ENCODE data around the gene PIR.

Gene PIR

DNA sequence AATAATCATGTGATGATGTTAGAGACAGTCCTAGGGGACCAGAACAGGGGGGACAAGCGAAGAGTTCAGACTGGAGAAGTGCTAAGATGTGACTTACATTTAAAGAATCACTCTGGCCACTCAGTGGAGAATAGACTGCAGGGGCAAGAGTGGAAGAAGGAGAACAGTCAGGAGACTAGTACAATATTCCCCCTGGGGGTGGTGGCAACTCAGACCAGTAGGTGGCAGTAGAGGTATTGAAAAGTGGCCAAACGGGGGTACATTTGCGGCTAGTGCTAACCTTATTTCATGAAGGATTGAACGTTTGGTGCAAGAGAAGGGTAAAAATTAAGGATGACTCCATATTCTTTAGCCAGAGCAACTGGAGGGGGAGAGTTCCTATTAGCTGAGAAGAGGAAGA, 4.7 kb upstream of the PIR start:
- H3K9ac ChIP-seq: no peak overlapping the region
- no peaks in the 10 kb centered on the region for H3K4me1 ChIP-seq
- no peak overlapping the region for H3K4me3 ChIP-seq
- no peak overlapping the region for H3K4me2 ChIP-seq
- peaks cover 13% of the 10 kb centered on the region; the same call in 1 of the 2 replicates for H4K20me1 ChIP-seq
- peaks cover 93% of the 10 kb centered on the region for H3K27me3 ChIP-seq
- no peak overlapping the region for H3K27ac ChIP-seq
- H3K9me3 ChIP-seq: no peaks in the 10 kb centered on the region
- TF ChIP-seq Cebpa-rat (IDR thresholded peaks at IDR 0.05): no peak
- H3K36me3 ChIP-seq: no peaks in the 10 kb centered on the region

DNA sequence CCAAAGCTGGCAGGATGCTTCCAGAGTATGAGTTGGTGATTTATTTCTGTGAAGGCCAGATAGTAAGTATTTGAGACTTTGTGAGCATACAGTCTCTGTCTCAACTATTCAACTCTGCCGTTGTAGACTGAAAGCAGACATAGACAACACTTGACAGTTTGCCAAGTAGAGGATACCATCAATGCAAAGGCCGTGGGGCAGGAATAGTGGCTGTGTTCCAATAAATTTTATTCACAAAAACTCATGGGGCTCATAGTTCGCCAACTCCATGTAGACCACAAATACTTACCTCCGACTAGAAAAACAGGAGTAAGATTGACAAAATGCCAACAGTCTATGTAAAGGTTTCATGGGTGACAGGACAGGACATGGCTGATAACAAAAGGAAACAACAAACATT, 3.7 kb upstream of the PIR start:
- Histone ChIP-seq H3K4me2 (no peak overlapping the region), H4K20me1 (peaks cover 13% of the 10 kb centered on the region; the same call in 1 of the 2 replicates), H3K9ac (no peak overlapping the region), H3K27me3 (peaks cover 93% of the 10 kb centered on the region), H3K4me1 (no peaks in the 10 kb centered on the region), H3K4me3 (no peak overlapping the region), H3K27ac (no peak overlapping the region), H3K9me3 (no peaks in the 10 kb centered on the region), H3K36me3 (no peaks in the 10 kb centered on the region)
- TF ChIP-seq Cebpa-rat (IDR thresholded peaks at IDR 0.05): no peak

GRCh38 chrX:15495801-15496200, 2.7 kb upstream of the PIR start:
- H3K9me3 ChIP-seq: no peaks in the 10 kb centered on the region
- peaks cover 92% of the 10 kb centered on the region for H3K27me3 ChIP-seq
- H4K20me1 ChIP-seq: peaks cover 14% of the 10 kb centered on the region; the same call in 1 of the 2 replicates
- H3K27ac ChIP-seq: no peak overlapping the region
- no peak overlapping the region for H3K4me3 ChIP-seq
- no peak for TF ChIP-seq Cebpa-rat (IDR thresholded peaks at IDR 0.05)
- H3K4me2 ChIP-seq: no peak overlapping the region
- H3K9ac ChIP-seq: no peak overlapping the region
- H3K4me1 ChIP-seq: no peaks in the 10 kb centered on the region
- no peaks in the 10 kb centered on the region for H3K36me3 ChIP-seq

DNA sequence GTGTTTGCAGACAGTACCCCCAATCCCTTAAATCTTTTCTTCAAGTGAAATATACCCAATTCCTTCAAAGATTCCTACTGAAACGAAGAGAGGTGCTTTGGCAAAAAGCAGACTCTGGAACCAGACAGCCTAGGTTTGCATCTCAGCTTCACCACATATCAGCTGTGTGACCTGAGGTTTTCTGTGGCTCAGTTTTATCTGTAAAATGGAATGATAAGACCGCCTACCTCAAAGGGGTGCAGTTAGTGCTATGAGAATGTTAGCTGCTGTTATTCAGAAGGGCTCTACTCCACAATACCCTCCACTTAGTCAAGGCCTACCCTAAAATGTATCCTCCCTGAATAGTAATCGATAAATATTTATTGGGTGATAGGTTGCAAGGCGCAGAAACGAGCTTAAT, 664 bp downstream of the PIR start:
- no peaks in the 10 kb centered on the region for H3K4me1 ChIP-seq
- H3K27me3 ChIP-seq: peaks cover 78% of the 10 kb centered on the region
- peaks cover 14% of the 10 kb centered on the region; the same call in 1 of the 2 replicates for H4K20me1 ChIP-seq
- H3K27ac ChIP-seq: no peak overlapping the region
- H3K9ac ChIP-seq: no peak overlapping the region
- H3K4me2 ChIP-seq: no peak overlapping the region
- H3K4me3 ChIP-seq: no peak overlapping the region
- no peaks in the 10 kb centered on the region for H3K36me3 ChIP-seq
- no peaks in the 10 kb centered on the region for H3K9me3 ChIP-seq
- TF ChIP-seq Cebpa-rat (IDR thresholded peaks at IDR 0.05): no peak

GRCh38 chrX:15483891-15484290, 9.2 kb downstream of the PIR start:
- H4K20me1 ChIP-seq: peaks cover 5% of the 10 kb centered on the region; the same call in 1 of the 2 replicates
- no peak overlapping the region for H3K4me2 ChIP-seq
- H3K36me3 ChIP-seq: no peaks in the 10 kb centered on the region
- no peaks in the 10 kb centered on the region for H3K4me1 ChIP-seq
- no peak for TF ChIP-seq Cebpa-rat (IDR thresholded peaks at IDR 0.05)
- no peak overlapping the region for H3K4me3 ChIP-seq
- no peak overlapping the region for H3K27ac ChIP-seq
- H3K9ac ChIP-seq: no peak overlapping the region
- no peaks in the 10 kb centered on the region; the same call in 1 of the 2 replicates for H3K9me3 ChIP-seq
- H3K27me3 ChIP-seq: peaks cover 70% of the 10 kb centered on the region

GRCh38 chrX:15475486-15475885, 17.6 kb downstream of the PIR start:
- no peak overlapping the region for H3K4me3 ChIP-seq
- no peak for TF ChIP-seq Cebpa-rat (IDR thresholded peaks at IDR 0.05)
- peaks cover 77% of the 10 kb centered on the region for H3K27me3 ChIP-seq
- H3K4me2 ChIP-seq: no peak overlapping the region
- no peak overlapping the region for H3K9ac ChIP-seq
- H3K36me3 ChIP-seq: no peaks in the 10 kb centered on the region
- no peaks in the 10 kb centered on the region for H3K4me1 ChIP-seq
- H3K9me3 ChIP-seq: no peaks in the 10 kb centered on the region; the same call in 1 of the 2 replicates
- peaks cover 19% of the 10 kb centered on the region; the same call in 1 of the 2 replicates for H4K20me1 ChIP-seq
- no peak overlapping the region for H3K27ac ChIP-seq

DNA sequence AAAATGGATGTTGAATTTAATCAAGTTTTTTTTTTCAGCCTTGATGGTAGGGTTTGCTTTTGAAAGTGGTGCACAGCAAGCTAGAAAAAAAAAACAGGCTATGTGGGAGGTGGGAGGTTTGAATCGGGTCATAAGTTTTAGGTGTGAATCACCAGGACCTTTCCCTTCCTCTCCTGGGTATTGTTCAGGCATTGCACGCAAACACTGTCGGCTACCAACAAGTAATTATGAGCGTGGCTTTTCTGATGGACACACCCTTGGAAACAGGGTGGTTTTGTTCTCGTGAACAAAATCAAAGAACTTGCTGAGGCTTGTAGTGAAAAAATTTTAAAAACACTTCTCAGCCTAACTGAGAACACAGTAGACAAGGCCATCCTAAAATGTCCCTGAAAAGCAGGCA, 18.1 kb downstream of the PIR start:
- Histone ChIP-seq H3K36me3 (no peaks in the 10 kb centered on the region), H3K4me3 (no peak overlapping the region), H3K9ac (no peak overlapping the region), H4K20me1 (peaks cover 19% of the 10 kb centered on the region; the same call in 1 of the 2 replicates), H3K4me2 (no peak overlapping the region), H3K4me1 (no peaks in the 10 kb centered on the region), H3K27me3 (peaks cover 72% of the 10 kb centered on the region), H3K27ac (no peak overlapping the region), H3K9me3 (no peaks in the 10 kb centered on the region; the same call in 1 of the 2 replicates)
- TF ChIP-seq Cebpa-rat (IDR thresholded peaks at IDR 0.05): no peak

GRCh38 chrX:15474028-15474427, 19.1 kb downstream of the PIR start:
- H3K36me3 ChIP-seq: no peaks in the 10 kb centered on the region
- peaks cover 77% of the 10 kb centered on the region for H3K27me3 ChIP-seq
- TF ChIP-seq Cebpa-rat (IDR thresholded peaks at IDR 0.05): no peak
- H3K4me1 ChIP-seq: no peaks in the 10 kb centered on the region
- H3K9ac ChIP-seq: no peak overlapping the region
- no peak overlapping the region for H3K4me2 ChIP-seq
- no peaks in the 10 kb centered on the region for H3K9me3 ChIP-seq
- H3K4me3 ChIP-seq: no peak overlapping the region
- peaks cover 19% of the 10 kb centered on the region; the same call in 1 of the 2 replicates for H4K20me1 ChIP-seq
- H3K27ac ChIP-seq: no peak overlapping the region

GRCh38 chrX:15472531-15472930, 20.6 kb downstream of the PIR start:
- H3K4me1 ChIP-seq: no peaks in the 10 kb centered on the region
- no peak overlapping the region for H3K4me3 ChIP-seq
- H3K36me3 ChIP-seq: no peaks in the 10 kb centered on the region
- H3K9me3 ChIP-seq: no peaks in the 10 kb centered on the region
- H3K27me3 ChIP-seq: peaks cover 78% of the 10 kb centered on the region
- no peak for TF ChIP-seq Cebpa-rat (IDR thresholded peaks at IDR 0.05)
- H3K4me2 ChIP-seq: no peak overlapping the region
- H3K9ac ChIP-seq: no peak overlapping the region
- no peak overlapping the region for H3K27ac ChIP-seq
- peaks cover 28% of the 10 kb centered on the region; the same call in 1 of the 2 replicates for H4K20me1 ChIP-seq

DNA sequence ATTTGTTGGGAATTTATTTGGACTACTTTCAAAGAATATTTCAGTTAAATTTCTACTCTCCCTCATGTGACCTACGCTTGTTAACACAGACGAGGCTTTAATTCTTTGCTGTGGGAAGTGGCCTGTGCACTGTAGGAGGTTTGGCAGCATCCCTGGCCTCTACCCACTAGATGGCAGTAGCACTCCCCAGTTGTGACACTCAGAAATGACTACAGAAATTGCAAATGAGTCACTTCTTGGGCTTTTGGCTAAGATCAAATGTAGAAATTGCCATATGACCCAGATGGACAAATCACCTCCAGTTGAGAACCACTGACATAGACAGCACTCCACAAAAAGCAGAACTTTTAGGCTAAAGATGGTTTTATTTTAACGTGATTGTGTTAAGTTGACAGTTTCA, 22.1 kb downstream of the PIR start:
- no peak overlapping the region for H3K4me2 ChIP-seq
- H3K9me3 ChIP-seq: no peaks in the 10 kb centered on the region
- H3K36me3 ChIP-seq: no peaks in the 10 kb centered on the region
- peaks cover 80% of the 10 kb centered on the region for H3K27me3 ChIP-seq
- H4K20me1 ChIP-seq: peaks cover 39% of the 10 kb centered on the region; the same call in 1 of the 2 replicates
- no peak overlapping the region for H3K4me3 ChIP-seq
- no peak for TF ChIP-seq Cebpa-rat (IDR thresholded peaks at IDR 0.05)
- H3K27ac ChIP-seq: no peak overlapping the region
- H3K4me1 ChIP-seq: no peaks in the 10 kb centered on the region
- H3K9ac ChIP-seq: no peak overlapping the region

DNA sequence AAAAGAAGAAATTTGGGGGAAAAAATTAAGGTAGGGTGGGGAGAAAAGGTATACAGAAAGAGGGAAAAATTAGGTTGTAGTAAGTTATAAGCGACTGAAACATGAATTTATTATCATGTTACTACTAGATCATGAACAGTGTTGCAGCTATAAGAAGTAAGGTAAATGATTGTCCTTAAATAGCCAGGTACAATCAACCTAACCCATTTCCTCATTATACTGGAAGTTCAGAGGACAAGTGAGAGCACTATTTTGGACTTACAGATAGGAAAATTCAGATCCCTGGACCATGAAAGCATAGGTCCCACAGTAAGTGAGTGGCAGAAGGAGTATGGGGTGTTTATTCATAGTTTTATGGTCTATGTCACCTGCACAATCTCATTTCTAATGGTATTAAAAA, 23.5 kb downstream of the PIR start:
- Histone ChIP-seq H3K27ac (no peak overlapping the region), H3K4me1 (no peaks in the 10 kb centered on the region), H3K4me2 (no peak overlapping the region), H3K36me3 (no peaks in the 10 kb centered on the region), H3K9me3 (no peaks in the 10 kb centered on the region), H4K20me1 (peaks cover 30% of the 10 kb centered on the region; the same call in 1 of the 2 replicates), H3K4me3 (no peak overlapping the region), H3K27me3 (peaks cover 81% of the 10 kb centered on the region), H3K9ac (no peak overlapping the region)
- no peak for TF ChIP-seq Cebpa-rat (IDR thresholded peaks at IDR 0.05)

All from BLaER1 (cell line).